ENCODE results near the gene IL9.

The IL9 gene

GRCh38 chr5:135895474-135896006 lies at the start of gene IL9:
TSS of gene IL9 (minus strand) at chr5:135895841. CDS start at chr5:135895816, 25 bp downstream.
- DNase-seq = no peak

GRCh38 chr5:135944967-135945560 lies 49.4 kb upstream of the IL9 start:
- DNase-seq = peak; percentile 56

GRCh38 chr5:135944564-135944963 lies 48.9 kb upstream of the IL9 start:
- no peak for DNase-seq

- no peak for DNase-seq
Measured at GRCh38 chr5:135942202-135942771, 46.6 kb upstream of the IL9 start.

GRCh38 chr5:135941711-135942110 lies 46.1 kb upstream of the IL9 start:
- no peak for DNase-seq

GRCh38 chr5:135937245-135937911 lies 41.7 kb upstream of the IL9 start:
- DNase-seq = no peak

GRCh38 chr5:135934939-135935338 lies 39.3 kb upstream of the IL9 start:
- DNase-seq = no peak

- DNase-seq = no peak
Measured at GRCh38 chr5:135930949-135931295, 35.3 kb upstream of the IL9 start.

- no peak for DNase-seq
Measured at GRCh38 chr5:135930029-135930948, 34.6 kb upstream of the IL9 start.

- DNase-seq = no peak
Measured at GRCh38 chr5:135921388-135921787, 25.7 kb upstream of the IL9 start.

- DNase-seq = no peak
Measured at GRCh38 chr5:135920199-135920598, 24.6 kb upstream of the IL9 start.

GRCh38 chr5:135916638-135917263 lies 21.1 kb upstream of the IL9 start:
- DNase-seq = no peak

- DNase-seq = no peak
Measured at GRCh38 chr5:135915466-135916001, 19.9 kb upstream of the IL9 start.

GRCh38 chr5:135913713-135914626 lies 18.3 kb upstream of the IL9 start:
- no peak for DNase-seq

GRCh38 chr5:135905144-135905543 lies 9.5 kb upstream of the IL9 start:
- no peak for DNase-seq

GRCh38 chr5:135901633-135902032 lies 6.0 kb upstream of the IL9 start:
- no peak for DNase-seq

GRCh38 chr5:135900276-135900675 lies 4.6 kb upstream of the IL9 start:
- no peak for DNase-seq

GRCh38 chr5:135898651-135899050 lies 3.0 kb upstream of the IL9 start:
- no peak for DNase-seq

- DNase-seq = no peak
Measured at GRCh38 chr5:135894789-135895188, 852 bp downstream of the IL9 start.

- DNase-seq = no peak
Measured at GRCh38 chr5:135894276-135894675, 1.4 kb downstream of the IL9 start.

- DNase-seq = no peak
Measured at GRCh38 chr5:135891791-135892190, 3.9 kb downstream of the IL9 start.
